AG09309 (cell line): ENCODE data around the gene ASB2.

ENCODE experiments used
- DNase-seq: peaks from one replicate; pipeline ENCODE4 v3.0.0-alpha.2; 2010; ENCODE audit warnings: low read depth
- H3K4me3 ChIP-seq: 2 replicates; pipeline ENCODE4 v1.5.1; 2011; ENCODE audit warnings: mild to moderate bottlenecking, low read depth, low read length, moderate library complexity; ENCODE audit not compliant: control insufficient read depth
- TF ChIP-seq, protein P1 (sequence below): IDR thresholded peaks from 2 replicates; pipeline ENCODE4 v1.5.1; 2011; ENCODE audit warnings: mild to moderate bottlenecking, low read depth, low read length, inconsistent platforms; ENCODE audit not compliant: insufficient read depth, control insufficient read depth; ENCODE audit errors: missing control alignments

The ASB2 gene

DNA sequence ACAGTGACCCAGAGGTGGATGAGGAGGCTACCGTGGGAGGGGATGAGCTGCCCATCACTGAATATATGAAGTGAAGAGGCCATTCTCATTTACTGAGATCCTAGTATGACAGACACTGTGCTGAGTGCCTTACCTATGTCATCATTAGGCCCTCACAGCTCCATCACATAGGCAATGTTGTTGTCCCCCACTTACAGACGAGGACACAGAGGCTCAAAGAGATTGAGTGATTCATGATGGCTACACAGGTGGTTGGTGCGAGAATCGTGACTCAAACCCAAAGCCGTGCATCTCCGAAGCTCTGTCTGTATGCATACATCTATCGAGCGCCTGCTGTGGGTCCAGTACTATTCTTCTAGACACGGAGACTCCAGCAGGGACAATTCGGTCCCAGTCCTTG is 14.8 kb upstream of the ASB2 start:
- no peak for DNase-seq
- TF ChIP-seq, protein P1, sequence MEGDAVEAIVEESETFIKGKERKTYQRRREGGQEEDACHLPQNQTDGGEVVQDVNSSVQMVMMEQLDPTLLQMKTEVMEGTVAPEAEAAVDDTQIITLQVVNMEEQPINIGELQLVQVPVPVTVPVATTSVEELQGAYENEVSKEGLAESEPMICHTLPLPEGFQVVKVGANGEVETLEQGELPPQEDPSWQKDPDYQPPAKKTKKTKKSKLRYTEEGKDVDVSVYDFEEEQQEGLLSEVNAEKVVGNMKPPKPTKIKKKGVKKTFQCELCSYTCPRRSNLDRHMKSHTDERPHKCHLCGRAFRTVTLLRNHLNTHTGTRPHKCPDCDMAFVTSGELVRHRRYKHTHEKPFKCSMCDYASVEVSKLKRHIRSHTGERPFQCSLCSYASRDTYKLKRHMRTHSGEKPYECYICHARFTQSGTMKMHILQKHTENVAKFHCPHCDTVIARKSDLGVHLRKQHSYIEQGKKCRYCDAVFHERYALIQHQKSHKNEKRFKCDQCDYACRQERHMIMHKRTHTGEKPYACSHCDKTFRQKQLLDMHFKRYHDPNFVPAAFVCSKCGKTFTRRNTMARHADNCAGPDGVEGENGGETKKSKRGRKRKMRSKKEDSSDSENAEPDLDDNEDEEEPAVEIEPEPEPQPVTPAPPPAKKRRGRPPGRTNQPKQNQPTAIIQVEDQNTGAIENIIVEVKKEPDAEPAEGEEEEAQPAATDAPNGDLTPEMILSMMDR, result no peak

GRCh38 chr14:93989939-93990338 is 13.6 kb upstream of the ASB2 start:
- no peak for DNase-seq
- no peak overlapping the region for H3K4me3 ChIP-seq
- TF ChIP-seq, protein P1, result no peak

More for the DNA sequence above, 14.8 kb upstream of the ASB2 start:
- no peak overlapping the region for H3K4me3 ChIP-seq

DNA sequence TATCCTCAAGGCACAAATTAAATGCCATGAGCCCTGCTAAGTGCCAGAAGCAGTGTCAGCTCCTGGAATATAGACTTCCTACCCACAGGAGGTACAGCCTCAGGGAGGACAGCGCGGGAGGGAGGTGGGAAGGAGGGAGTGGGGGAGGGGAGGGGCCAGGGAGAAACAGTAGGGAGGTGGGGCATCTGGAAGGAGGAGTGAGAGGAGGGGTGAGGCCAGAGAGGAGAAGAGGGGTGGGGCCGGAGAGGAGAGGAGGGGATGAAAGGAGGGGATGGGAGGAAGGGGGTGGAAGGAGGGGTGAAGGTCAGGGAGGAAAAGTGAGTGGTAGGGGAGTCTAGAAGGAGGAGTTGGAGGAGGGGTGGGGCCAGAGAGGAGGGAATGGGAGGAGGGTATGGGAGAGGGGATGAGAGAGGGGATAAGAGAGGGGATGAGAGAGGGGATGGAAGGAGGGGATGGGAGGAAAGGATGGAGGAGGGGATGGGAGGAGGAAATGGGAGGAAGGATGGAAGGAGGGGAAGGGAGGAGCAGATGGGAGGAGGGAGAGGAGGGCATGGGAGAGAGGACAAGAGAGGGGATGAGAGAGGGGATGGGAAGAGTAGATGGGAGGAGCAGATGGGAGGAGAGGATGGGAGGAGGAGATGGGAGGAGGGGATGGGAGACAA is 11.6 kb upstream of the ASB2 start:
- no peak for DNase-seq
- no peak overlapping the region for H3K4me3 ChIP-seq
- TF ChIP-seq, protein P1, result no peak

DNA sequence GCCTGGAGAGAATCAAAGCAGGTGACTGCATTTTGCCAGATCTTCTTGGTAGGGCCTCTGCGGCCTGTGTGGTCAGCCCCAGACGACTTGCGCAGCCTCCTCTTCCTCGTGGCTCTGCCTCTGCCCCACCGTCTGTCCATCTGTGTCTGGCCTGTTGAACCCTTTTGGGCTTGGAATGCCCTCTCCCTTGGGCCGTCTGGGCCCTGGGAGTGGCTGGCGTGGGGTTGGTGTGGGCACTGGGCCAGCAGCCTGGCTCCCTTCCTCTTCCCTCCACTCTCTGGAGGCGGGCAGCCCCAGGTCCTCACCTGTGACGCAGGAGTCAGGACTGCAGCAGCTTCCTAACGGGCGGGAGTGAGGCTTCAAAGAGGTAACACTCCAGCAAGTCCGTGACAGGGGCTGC is 11.0 kb upstream of the ASB2 start:
- no peak overlapping the region for H3K4me3 ChIP-seq
- TF ChIP-seq, protein P1, result no peak
- DNase-seq, result no peak

- DNase-seq, result no peak
- TF ChIP-seq, protein P1, result no peak
- H3K4me3 ChIP-seq, result no peak overlapping the region
Measured at GRCh38 chr14:93986955-93987354, 10.6 kb upstream of the ASB2 start.

- TF ChIP-seq, protein P1, result peak; percentile 68
- H3K4me3 ChIP-seq, result no peak overlapping the region
- DNase-seq, result peak; percentile 71
Measured at GRCh38 chr14:93984987-93985410, 8.6 kb upstream of the ASB2 start.
